H1 (cell line): ENCODE measurements around the gene DAPK1. TPM values are rescaled to one million over a fixed set of nuclear protein-coding genes. Genes with fewer than 3 reads are reported as not detected.

Source experiments
- HDAC6 ChIP-seq: IDR thresholded peaks from one replicate; pipeline ENCODE4 v1.7.1; 2012; ENCODE audit warnings: low read depth, mild to moderate bottlenecking, inconsistent platforms, low read length, moderate library complexity
- SIX5 ChIP-seq: IDR thresholded peaks from 2 replicates; pipeline ENCODE4 v1.6.1; 2011; ENCODE audit warnings: mild to moderate bottlenecking, low read depth, low read length
- SUZ12 ChIP-seq: fragments of 200-600 bp; sonication (generic); IDR thresholded peaks from 2 replicates; pipeline ENCODE4 v1.6.1; 2012; ENCODE audit warnings: mild to moderate bottlenecking, inconsistent platforms, low read length, moderate library complexity, mixed read lengths
- polyA plus RNA-seq, 7 experiments: library from polyadenylated mRNA; depleted of rRNA in 3 of 7; stranded (reverse) in 5 of 7; unstranded in 2 of 7; fragments of >200 nt in 5 of 7; fragments of 200-250 nt in 2 of 7; gene quantifications; 1 replicate in 5 of 7; 2 replicates in 1 of 7; 4 replicates in 1 of 7; pipeline versions ENCODE4 v1.2.1 to v1.2.3, GENCODE V29; 2011 to 2013; ENCODE audit warnings: missing spikeins in 2 of 7, mixed read lengths in 2 of 7
- total RNA-seq: library from RNA; stranded (reverse); fragmentation: NEBNext Ultra II Directional; extraction: Animal tissue kit (Norgen Biotek cat#: 25700); gene quantifications from 2 replicates; pipeline ENCODE4 v1.2.1, GENCODE V29; 2021

DAPK1 gene
- total and polyA plus RNA-seq, 2 of the 8 experiments (the other 6 are each of a cell fraction or from before 2014, with no cell fraction given): 62.4 to 131 TPM

- no peak for TF ChIP-seq HDAC6
- no peak for TF ChIP-seq SUZ12
- no peak for TF ChIP-seq SIX5
Observed at GRCh38 chr9:87610200-87611155, 112.8 kb downstream of the DAPK1 start (continued).
